Neutrophil (primary cell): ENCODE measurements around the gene NAV3.

ENCODE experiments used
- H3K27ac ChIP-seq: fragments of 200-600 bp; sonication (generic); 2 replicates; pipeline ENCODE4 v1.5.1; 2016; ENCODE audit warnings: mild to moderate bottlenecking, moderate library complexity
- H3K27me3 ChIP-seq: fragments of 200-600 bp; sonication (generic); 2 replicates; pipeline ENCODE4 v1.6.0; 2016; ENCODE audit warnings: mild to moderate bottlenecking
- H3K36me3 ChIP-seq: fragments of 200-600 bp; sonication (generic); 2 replicates; pipeline ENCODE4 v1.5.1; 2017
- H3K4me1 ChIP-seq, 2 experiments: fragments of 200-600 bp in 1 of 2; sonication (generic) in 1 of 2; 1 replicate in 1 of 2; 2 replicates in 1 of 2; pipeline versions ENCODE4 v1.5.1 to v1.6.1; 2013 to 2016; ENCODE audit warnings: low read depth in 1 of 2, low read length in 1 of 2, mild to moderate bottlenecking in 1 of 2, moderate library complexity in 1 of 2; ENCODE audit not compliant: control insufficient read depth in 1 of 2, insufficient read depth in 1 of 2
- H3K4me3 ChIP-seq, 2 experiments: fragments of 200-600 bp in 1 of 2; sonication (generic) in 1 of 2; 1 replicate in 1 of 2; 2 replicates in 1 of 2; pipeline ENCODE4 v1.5.1; 2013 to 2016; ENCODE audit warnings: low read depth in 1 of 2, low read length in 1 of 2, mild to moderate bottlenecking in 1 of 2, moderate library complexity in 1 of 2
- H3K9me3 ChIP-seq: fragments of 200-600 bp; sonication (generic); 2 replicates; pipeline ENCODE4 v1.5.1; 2016
- TF ChIP-seq, protein P1 (sequence below): fragments of 200-600 bp; sonication (generic); IDR thresholded peaks from 2 replicates; pipeline ENCODE4 v1.5.1; 2016; ENCODE audit warnings: antibody characterized with exemption

Gene NAV3

GRCh38 chr12:77914081-77914488 lies 83.4 kb downstream of the NAV3 start:
- Histone ChIP-seq H3K9me3 (no peaks in the 10 kb centered on the region), H3K36me3 (no peaks in the 10 kb centered on the region), H3K27ac (no peak overlapping the region), H3K4me1 (no peaks in the 10 kb centered on the region), H3K4me3 (no peak overlapping the region), H3K27me3 (no peaks in the 10 kb centered on the region)
- TF ChIP-seq, protein P1, sequence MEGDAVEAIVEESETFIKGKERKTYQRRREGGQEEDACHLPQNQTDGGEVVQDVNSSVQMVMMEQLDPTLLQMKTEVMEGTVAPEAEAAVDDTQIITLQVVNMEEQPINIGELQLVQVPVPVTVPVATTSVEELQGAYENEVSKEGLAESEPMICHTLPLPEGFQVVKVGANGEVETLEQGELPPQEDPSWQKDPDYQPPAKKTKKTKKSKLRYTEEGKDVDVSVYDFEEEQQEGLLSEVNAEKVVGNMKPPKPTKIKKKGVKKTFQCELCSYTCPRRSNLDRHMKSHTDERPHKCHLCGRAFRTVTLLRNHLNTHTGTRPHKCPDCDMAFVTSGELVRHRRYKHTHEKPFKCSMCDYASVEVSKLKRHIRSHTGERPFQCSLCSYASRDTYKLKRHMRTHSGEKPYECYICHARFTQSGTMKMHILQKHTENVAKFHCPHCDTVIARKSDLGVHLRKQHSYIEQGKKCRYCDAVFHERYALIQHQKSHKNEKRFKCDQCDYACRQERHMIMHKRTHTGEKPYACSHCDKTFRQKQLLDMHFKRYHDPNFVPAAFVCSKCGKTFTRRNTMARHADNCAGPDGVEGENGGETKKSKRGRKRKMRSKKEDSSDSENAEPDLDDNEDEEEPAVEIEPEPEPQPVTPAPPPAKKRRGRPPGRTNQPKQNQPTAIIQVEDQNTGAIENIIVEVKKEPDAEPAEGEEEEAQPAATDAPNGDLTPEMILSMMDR, result no peak

GRCh38 chr12:77915071-77915600 lies 84.4 kb downstream of the NAV3 start:
- Histone ChIP-seq H3K27me3 (no peaks in the 10 kb centered on the region), H3K9me3 (no peaks in the 10 kb centered on the region), H3K4me3 (no peak overlapping the region), H3K4me1 (no peaks in the 10 kb centered on the region), H3K27ac (no peak overlapping the region), H3K36me3 (no peaks in the 10 kb centered on the region)
- TF ChIP-seq, protein P1, result no peak

DNA sequence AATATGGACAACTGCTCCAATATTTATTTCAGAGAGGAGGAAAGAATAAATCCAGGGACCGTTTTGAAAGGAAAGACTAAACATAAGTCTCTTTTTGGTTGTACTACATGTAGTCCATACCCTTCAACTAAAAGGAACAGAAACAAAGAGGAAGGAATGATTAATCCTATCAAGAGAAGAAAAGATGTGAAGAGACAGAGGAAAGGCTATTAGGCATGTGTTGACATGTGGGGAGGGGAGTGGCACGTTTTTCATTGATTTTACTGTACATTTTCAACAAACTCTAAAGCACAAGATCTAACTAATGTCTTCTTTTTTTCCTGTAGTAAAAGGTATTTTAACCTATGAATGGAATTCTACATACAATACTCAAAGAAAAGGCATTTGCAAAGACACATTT lies 85.6 kb downstream of the NAV3 start:
- TF ChIP-seq, protein P1, result no peak
- H3K27me3 ChIP-seq, result no peaks in the 10 kb centered on the region
- H3K4me1 ChIP-seq, result no peaks in the 10 kb centered on the region
- no peaks in the 10 kb centered on the region for H3K9me3 ChIP-seq
- no peak overlapping the region for H3K4me3 ChIP-seq
- no peak overlapping the region for H3K27ac ChIP-seq
- H3K36me3 ChIP-seq, result no peaks in the 10 kb centered on the region

DNA sequence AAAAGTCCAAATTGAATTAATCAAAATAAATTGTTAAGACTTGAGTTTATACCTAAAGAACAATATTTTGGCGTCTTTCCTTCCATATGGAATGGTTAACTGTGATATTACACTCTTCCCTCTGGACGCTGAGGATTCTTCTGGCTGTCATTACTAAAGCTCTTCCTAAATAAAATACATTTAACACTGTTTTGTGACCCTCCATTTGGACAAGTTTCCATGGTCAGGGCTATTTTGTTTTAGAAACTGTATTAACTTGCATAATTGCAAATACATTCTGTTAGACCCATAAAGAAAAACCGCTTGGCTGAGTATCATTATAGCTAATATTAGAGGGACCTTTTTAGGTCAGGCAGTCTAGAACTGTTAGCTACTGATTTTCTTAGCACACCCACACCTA lies 87.4 kb downstream of the NAV3 start:
- Histone ChIP-seq H3K36me3 (no peaks in the 10 kb centered on the region), H3K9me3 (no peaks in the 10 kb centered on the region), H3K27me3 (no peaks in the 10 kb centered on the region), H3K27ac (no peak overlapping the region), H3K4me1 (no peaks in the 10 kb centered on the region), H3K4me3 (no peak overlapping the region)
- TF ChIP-seq, protein P1, result no peak

DNA sequence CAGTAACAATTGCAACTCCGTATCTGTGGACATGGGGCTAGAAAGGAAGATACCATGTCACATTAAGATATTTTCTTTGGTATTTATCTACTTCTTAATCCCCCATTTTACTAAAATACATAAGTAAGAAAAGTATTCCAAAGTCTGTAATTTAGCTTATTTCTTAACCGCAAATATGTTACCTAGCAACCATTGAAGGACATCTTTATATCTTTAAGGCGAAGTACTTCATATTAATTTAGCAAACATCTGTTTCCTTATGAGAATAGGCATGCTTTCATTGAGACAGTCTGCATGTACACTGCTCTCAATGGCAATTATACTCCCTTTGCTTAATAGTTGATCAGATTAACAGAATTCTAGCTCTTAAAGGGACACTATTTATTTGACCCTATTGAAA lies 88.8 kb downstream of the NAV3 start:
- Histone ChIP-seq H3K4me3 (no peak overlapping the region), H3K27me3 (peaks cover 4% of the 10 kb centered on the region), H3K9me3 (no peaks in the 10 kb centered on the region), H3K36me3 (no peaks in the 10 kb centered on the region), H3K27ac (no peak overlapping the region), H3K4me1 (no peaks in the 10 kb centered on the region)
- TF ChIP-seq, protein P1, result no peak

- peaks cover 10% of the 10 kb centered on the region for H3K27me3 ChIP-seq
- TF ChIP-seq, protein P1, result no peak
- no peak overlapping the region for H3K4me3 ChIP-seq
- H3K36me3 ChIP-seq, result no peaks in the 10 kb centered on the region
- H3K4me1 ChIP-seq, result no peaks in the 10 kb centered on the region
- H3K27ac ChIP-seq, result no peak overlapping the region
- no peaks in the 10 kb centered on the region for H3K9me3 ChIP-seq
Measured at GRCh38 chr12:77923882-77924281, 93.2 kb downstream of the NAV3 start.
